HCT116 (cell line): ENCODE data around the gene RPL6.
A peak's percentile ranks its signal among the peaks of the same experiment; 100 is the strongest.

Experiments
- CEBPB ChIP-seq: IDR thresholded peaks from 2 replicates; pipeline ENCODE4 v1.6.1; 2012; ENCODE audit warnings: low read depth
- EZH2 ChIP-seq: fragments of 200-600 bp; sonication (generic); IDR thresholded peaks from 2 replicates; pipeline ENCODE4 v1.6.1; 2017; ENCODE audit warnings: antibody characterized with exemption, mixed run types
- TF ChIP-seq, protein P1 (sequence below): IDR thresholded peaks from 2 replicates; pipeline ENCODE4 v1.6.1; 2012
- TF ChIP-seq, protein P2 (sequence below), 3 experiments: fragments of 200-600 bp in 1 of 3; sonication (generic) in 1 of 3; IDR thresholded peaks in 2 of 3; conservative IDR thresholded peaks in 1 of 3; 2 replicates each; pipeline ENCODE4 v1.5.1; 2012 to 2017; ENCODE audit warnings: low read depth in 2 of 3, low read length in 2 of 3, antibody characterized with exemption in 1 of 3, borderline replicate concordance in 1 of 3, control low read depth in 1 of 3, mild to moderate bottlenecking in 1 of 3, mixed read lengths in 1 of 3, mixed run types in 1 of 3, moderate library complexity in 1 of 3; ENCODE audit not compliant: insufficient read depth in 1 of 3

DNA sequence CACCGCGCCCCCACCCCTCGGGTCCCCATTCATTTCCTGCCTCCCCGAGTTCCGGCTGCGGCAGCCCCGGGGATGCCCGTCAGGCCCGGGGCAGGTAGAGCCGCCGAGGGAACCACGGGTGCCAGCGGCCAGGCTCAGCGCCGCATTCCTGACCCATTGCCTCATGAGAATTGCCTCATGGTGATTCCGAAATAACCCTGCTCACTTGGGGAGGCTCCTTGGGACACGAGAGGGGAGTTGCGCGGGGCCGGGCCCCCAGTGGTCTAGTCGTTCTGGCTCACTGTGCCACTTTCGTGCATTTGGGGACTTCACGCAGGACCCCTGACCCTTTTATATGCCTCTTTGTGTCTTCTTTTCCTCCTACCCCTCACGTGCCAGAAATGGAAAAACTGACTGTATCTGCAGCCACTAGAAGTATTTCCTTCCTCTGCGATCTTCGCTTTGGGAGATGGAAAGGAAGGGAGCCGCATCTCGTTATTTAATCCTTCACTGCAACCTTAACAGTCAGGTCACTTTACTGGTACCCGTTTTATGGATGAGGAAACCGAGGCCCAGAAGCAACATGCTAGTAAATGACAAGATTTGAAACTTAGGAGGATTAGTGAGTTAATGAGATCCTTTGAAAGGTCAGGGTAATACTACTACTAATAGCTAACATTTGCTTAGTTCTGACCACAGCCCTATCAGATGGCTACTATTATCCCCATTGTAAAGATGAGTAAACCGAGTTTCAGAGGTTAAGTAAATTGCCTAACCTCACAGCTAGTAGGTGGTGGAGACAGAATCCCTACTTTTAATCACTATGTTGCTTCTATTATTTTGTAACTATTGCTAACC is 10.1 kb upstream of the RPL6 start:
- TF ChIP-seq, protein P1, sequence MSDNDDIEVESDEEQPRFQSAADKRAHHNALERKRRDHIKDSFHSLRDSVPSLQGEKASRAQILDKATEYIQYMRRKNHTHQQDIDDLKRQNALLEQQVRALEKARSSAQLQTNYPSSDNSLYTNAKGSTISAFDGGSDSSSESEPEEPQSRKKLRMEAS: peak; percentile 61
- TF ChIP-seq EZH2 (no peak), CEBPB (peak; percentile 65)
- TF ChIP-seq, protein P2, sequence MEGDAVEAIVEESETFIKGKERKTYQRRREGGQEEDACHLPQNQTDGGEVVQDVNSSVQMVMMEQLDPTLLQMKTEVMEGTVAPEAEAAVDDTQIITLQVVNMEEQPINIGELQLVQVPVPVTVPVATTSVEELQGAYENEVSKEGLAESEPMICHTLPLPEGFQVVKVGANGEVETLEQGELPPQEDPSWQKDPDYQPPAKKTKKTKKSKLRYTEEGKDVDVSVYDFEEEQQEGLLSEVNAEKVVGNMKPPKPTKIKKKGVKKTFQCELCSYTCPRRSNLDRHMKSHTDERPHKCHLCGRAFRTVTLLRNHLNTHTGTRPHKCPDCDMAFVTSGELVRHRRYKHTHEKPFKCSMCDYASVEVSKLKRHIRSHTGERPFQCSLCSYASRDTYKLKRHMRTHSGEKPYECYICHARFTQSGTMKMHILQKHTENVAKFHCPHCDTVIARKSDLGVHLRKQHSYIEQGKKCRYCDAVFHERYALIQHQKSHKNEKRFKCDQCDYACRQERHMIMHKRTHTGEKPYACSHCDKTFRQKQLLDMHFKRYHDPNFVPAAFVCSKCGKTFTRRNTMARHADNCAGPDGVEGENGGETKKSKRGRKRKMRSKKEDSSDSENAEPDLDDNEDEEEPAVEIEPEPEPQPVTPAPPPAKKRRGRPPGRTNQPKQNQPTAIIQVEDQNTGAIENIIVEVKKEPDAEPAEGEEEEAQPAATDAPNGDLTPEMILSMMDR (IDR thresholded peaks at IDR 0.05 in 2 of 3, conservative IDR thresholded peaks at IDR 0.05 in 1 of 3; ENCODE audit: borderline replicate concordance in 1 of 3, insufficient read depth in 1 of 3, low read depth in 2 of 3, low read length in 2 of 3): 0 out of 6 replicates have a peak, but pooled peaks of 1 of the 3 experiments have one; percentile 5
